PC-3 (cell line): Measurements from ENCODE around the gene DST. TPM values are rescaled to one million over a fixed set of nuclear protein-coding genes. Genes with fewer than 3 reads are reported as not detected.

Experiments used
- ATAC-seq: fragments of 200-7000 bp; cut with Tn5 transposase; 2 replicates; pipeline ENCODE4 v1.9.1; 2020; ENCODE audit warnings: mild to moderate bottlenecking, moderate library complexity
- BruUV-seq: library from RNA; stranded (reverse); fragments of 400-500 nt; replicated peaks from 2 replicates; lab custom pipeline; 2021; lab: Mats Ljungman, UMichigan
- CTCF ChIA-PET: fragments of 300-600 bp; sonication (Branson Sonifier 250); formaldehyde crosslinking; loops from one replicate; lab custom pipeline; 2022; ENCODE audit warnings: antibody characterized with exemption; lab: Charles Lee
- POLR2A ChIA-PET: fragments of 300-600 bp; sonication (Branson Sonifier 250); formaldehyde crosslinking; loops from one replicate; lab custom pipeline; 2022; ENCODE audit warnings: antibody characterized with exemption; ENCODE audit not compliant: unreplicated experiment; lab: Charles Lee
- DNase-seq: peaks from one replicate; pipeline ENCODE4 v3.0.0-alpha.2; 2015
- H2AFZ ChIP-seq: fragments of 300-600 bp; sonication (generic); 2 replicates; pipeline ENCODE4 v1.6.0; 2016; ENCODE audit warnings: antibody characterized with exemption, low read length
- H3F3A ChIP-seq: fragments of 300-600 bp; sonication (generic); one replicate; pipeline ENCODE4 v1.6.0; 2017; ENCODE audit warnings: antibody characterized with exemption, low read length, control low read depth, mild to moderate bottlenecking; ENCODE audit not compliant: unreplicated experiment
- H3K27ac ChIP-seq: fragments of 300-600 bp; sonication (generic); 2 replicates; pipeline ENCODE4 v1.5.1; 2016; ENCODE audit warnings: mild to moderate bottlenecking, low read length
- H3K27me3 ChIP-seq: fragments of 300-600 bp; sonication (generic); 2 replicates; pipeline ENCODE4 v1.6.1; 2016; ENCODE audit warnings: low read length, mixed read lengths
- H3K36me3 ChIP-seq: fragments of 300-600 bp; sonication (generic); 2 replicates; pipeline ENCODE4 v1.6.1; 2016; ENCODE audit warnings: low read depth, mixed run types, low read length, mixed read lengths
- H3K4me1 ChIP-seq: fragments of 300-600 bp; sonication (generic); 2 replicates; pipeline ENCODE4 v1.5.1; 2016; ENCODE audit warnings: low read length; ENCODE audit not compliant: insufficient read depth
- H3K4me2 ChIP-seq: fragments of 300-600 bp; sonication (generic); 2 replicates; pipeline ENCODE4 v1.6.0; 2016; ENCODE audit warnings: low read length
- H3K4me3 ChIP-seq: fragments of 300-600 bp; sonication (generic); 2 replicates; pipeline ENCODE4 v1.5.1; 2016; ENCODE audit warnings: mild to moderate bottlenecking, low read length, mixed read lengths
- H3K79me2 ChIP-seq: fragments of 300-600 bp; sonication (generic); 2 replicates; pipeline ENCODE4 v1.6.1; 2017; ENCODE audit warnings: low read length, mixed read lengths
- H3K9ac ChIP-seq: fragments of 300-600 bp; sonication (generic); 2 replicates; pipeline ENCODE4 v1.6.0; 2016; ENCODE audit warnings: mild to moderate bottlenecking, low read length
- H3K9me2 ChIP-seq: fragments of 300-600 bp; sonication (generic); replicated peaks from 2 replicates; pipeline ENCODE4 v1.6.1; 2016; ENCODE audit warnings: mixed run types, low read length, mixed read lengths
- H3K9me3 ChIP-seq: fragments of 300-600 bp; sonication (generic); 2 replicates; pipeline ENCODE4 v1.6.1; 2016; ENCODE audit warnings: low read length, mixed read lengths
- H4K20me1 ChIP-seq: fragments of 300-600 bp; sonication (generic); 2 replicates; pipeline ENCODE4 v1.6.1; 2016; ENCODE audit warnings: low read length, mixed read lengths
- EZH2 ChIP-seq: fragments of 300-600 bp; sonication (generic); IDR thresholded peaks from one replicate; pipeline ENCODE4 v1.6.1; 2017; ENCODE audit warnings: antibody characterized with exemption, mild to moderate bottlenecking, low read length; ENCODE audit not compliant: unreplicated experiment
- EZH2phosphoT487 ChIP-seq: fragments of 300-600 bp; sonication (generic); IDR thresholded peaks from 2 replicates; pipeline ENCODE4 v1.6.1; 2018; ENCODE audit warnings: mild to moderate bottlenecking, antibody characterized with exemption, low read length, borderline replicate concordance
- intact Hi-C: fragments of 100-400 bp; cut with micrococcal nuclease; formaldehyde crosslinking; loops from 2 replicates; pipeline ENCODE4 v1.9.0; 2023
- total RNA-seq: library from RNA; depleted of rRNA; stranded (reverse); fragments of >200 nt; gene quantifications from 2 replicates; pipeline ENCODE4 v1.2.3, GENCODE V29; 2014
- TF ChIP-seq, protein P1 (sequence below): fragments of 300-600 bp; sonication (generic); conservative IDR thresholded peaks from 2 replicates; pipeline ENCODE4 v1.5.1; 2017; ENCODE audit warnings: antibody characterized with exemption, low read depth, mild to moderate bottlenecking, low read length

Gene DST
- total RNA-seq, 1 experiment from 2014 or later = 81.5 TPM

DNA sequence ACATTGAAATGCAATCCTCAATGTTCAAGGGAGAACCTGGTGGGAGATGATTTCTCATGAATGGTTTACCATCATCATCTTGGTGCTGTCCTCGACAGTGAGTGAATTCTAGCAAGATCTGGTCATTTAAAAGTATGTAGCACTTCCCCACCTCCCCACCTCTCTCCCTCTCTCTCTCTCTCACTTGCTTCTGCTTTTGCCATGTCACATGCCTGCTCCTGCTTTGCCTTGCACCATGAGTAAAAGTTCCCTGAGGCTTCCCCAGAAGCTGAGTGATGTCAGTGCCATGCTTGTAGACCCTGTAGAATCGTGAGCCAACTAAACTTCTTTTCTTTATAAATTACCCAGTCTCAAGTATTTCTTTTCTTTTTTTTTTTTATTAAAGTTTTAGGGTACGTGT lies 60.5 kb downstream of the DST start:
- peaks cover 22% of the 10 kb centered on the region for H3K4me1 ChIP-seq
- intact Hi-C loops = no loop called here
- H4K20me1 ChIP-seq = no peaks in the 10 kb centered on the region
- H3K36me3 ChIP-seq = no peaks in the 10 kb centered on the region
- no peaks in the 10 kb centered on the region for H3K79me2 ChIP-seq
- DNase-seq (no peak), ATAC-seq (no peak)
- H3K27me3 ChIP-seq = no peaks in the 10 kb centered on the region
- H3K9me2 ChIP-seq = no peaks in the 10 kb centered on the region
- POLR2A ChIA-PET = no interaction called here
- no peak overlapping the region for H3K27ac ChIP-seq
- H3K9ac ChIP-seq = no peak overlapping the region
- no peak overlapping the region for H3K4me2 ChIP-seq
- TF ChIP-seq EZH2phosphoT487 (no peak), EZH2 (no peak)
- TF ChIP-seq, protein P1, sequence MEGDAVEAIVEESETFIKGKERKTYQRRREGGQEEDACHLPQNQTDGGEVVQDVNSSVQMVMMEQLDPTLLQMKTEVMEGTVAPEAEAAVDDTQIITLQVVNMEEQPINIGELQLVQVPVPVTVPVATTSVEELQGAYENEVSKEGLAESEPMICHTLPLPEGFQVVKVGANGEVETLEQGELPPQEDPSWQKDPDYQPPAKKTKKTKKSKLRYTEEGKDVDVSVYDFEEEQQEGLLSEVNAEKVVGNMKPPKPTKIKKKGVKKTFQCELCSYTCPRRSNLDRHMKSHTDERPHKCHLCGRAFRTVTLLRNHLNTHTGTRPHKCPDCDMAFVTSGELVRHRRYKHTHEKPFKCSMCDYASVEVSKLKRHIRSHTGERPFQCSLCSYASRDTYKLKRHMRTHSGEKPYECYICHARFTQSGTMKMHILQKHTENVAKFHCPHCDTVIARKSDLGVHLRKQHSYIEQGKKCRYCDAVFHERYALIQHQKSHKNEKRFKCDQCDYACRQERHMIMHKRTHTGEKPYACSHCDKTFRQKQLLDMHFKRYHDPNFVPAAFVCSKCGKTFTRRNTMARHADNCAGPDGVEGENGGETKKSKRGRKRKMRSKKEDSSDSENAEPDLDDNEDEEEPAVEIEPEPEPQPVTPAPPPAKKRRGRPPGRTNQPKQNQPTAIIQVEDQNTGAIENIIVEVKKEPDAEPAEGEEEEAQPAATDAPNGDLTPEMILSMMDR = no peak
- H3K9me3 ChIP-seq = no peaks in the 10 kb centered on the region
- H3F3A ChIP-seq = peaks cover 16% of the 10 kb centered on the region
- no peak overlapping the region for H2AFZ ChIP-seq
- CTCF ChIA-PET = no interaction called here
- BruUV-seq = no TSS peak
- no peak overlapping the region for H3K4me3 ChIP-seq

GRCh38 chr6:56581296-56581925 lies 61.3 kb downstream of the DST start:
- Histone ChIP-seq H4K20me1 (no peaks in the 10 kb centered on the region), H3K4me3 (no peak overlapping the region), H3K9me3 (no peaks in the 10 kb centered on the region), H3K79me2 (no peaks in the 10 kb centered on the region), H3K27ac (no peak overlapping the region), H3F3A (peaks cover 16% of the 10 kb centered on the region), H3K9me2 (no peaks in the 10 kb centered on the region), H2AFZ (no peak overlapping the region), H3K27me3 (no peaks in the 10 kb centered on the region), H3K36me3 (no peaks in the 10 kb centered on the region), H3K4me1 (peaks cover 22% of the 10 kb centered on the region), H3K4me2 (no peak overlapping the region), H3K9ac (no peak overlapping the region)
- POLR2A ChIA-PET = interaction anchor here (0.7 kb wide), 1 partner anchor 279 kb away, joined by 3 read pairs; no protein-coding TSS in a partner anchor
- CTCF ChIA-PET = interaction anchor here (0.6 kb wide), 1 partner anchor 246 kb away, joined by 3 read pairs; no protein-coding TSS in a partner anchor
- no TSS peak for BruUV-seq
- intact Hi-C loops = no loop called here
- ATAC-seq (no peak), DNase-seq (no peak)
- TF ChIP-seq EZH2 = no peak
- TF ChIP-seq, protein P1 = no peak
- TF ChIP-seq EZH2phosphoT487 = no peak

GRCh38 chr6:56580271-56580670 lies 62.4 kb downstream of the DST start:
- Histone ChIP-seq H3F3A (peaks cover 16% of the 10 kb centered on the region), H3K36me3 (no peaks in the 10 kb centered on the region), H3K79me2 (no peaks in the 10 kb centered on the region), H3K4me1 (peaks cover 22% of the 10 kb centered on the region), H4K20me1 (no peaks in the 10 kb centered on the region), H3K4me2 (peak overlapping the region; percentile 62), H3K27ac (peak overlapping the region; percentile 76), H3K9me2 (no peaks in the 10 kb centered on the region), H3K9me3 (no peaks in the 10 kb centered on the region), H3K4me3 (no peak overlapping the region), H3K9ac (peak overlapping the region; percentile 22; the same call in 1 of the 2 replicates), H3K27me3 (no peaks in the 10 kb centered on the region), H2AFZ (no peak overlapping the region)
- no TSS peak for BruUV-seq
- ChIA-PET CTCF (no interaction called here), POLR2A (no interaction called here)
- ATAC-seq (no peak), DNase-seq (peak; percentile 36)
- TF ChIP-seq EZH2phosphoT487 (no peak), EZH2 (no peak)
- TF ChIP-seq, protein P1 = no peak
- intact Hi-C loops = no loop called here
